IPS-11a (cell line): Measurements from ENCODE around the gene ADGRD1.
"Not testable (repeated sequence)": the region's sequence is repeated elsewhere in the genome, so short reads cannot be mapped to it uniquely, and the experiment has no call there.

ENCODE experiments used
- H3K4me3 ChIP-seq: one replicate; pipeline ENCODE4 v1.5.1; 2013; ENCODE audit warnings: low read depth, low read length, control low read depth

ADGRD1 gene

GRCh38 chr12:130937063-130937462 lies 16.6 kb upstream of the ADGRD1 start:
- no peak overlapping the region for H3K4me3 ChIP-seq

GRCh38 chr12:130937546-130937945 lies 16.2 kb upstream of the ADGRD1 start:
- H3K4me3 ChIP-seq = not testable (repeated sequence)

GRCh38 chr12:130938186-130938585 lies 15.5 kb upstream of the ADGRD1 start:
- H3K4me3 ChIP-seq = no peak overlapping the region

GRCh38 chr12:130944878-130945277 lies 8.8 kb upstream of the ADGRD1 start:
- H3K4me3 ChIP-seq = no peak overlapping the region

- no peak overlapping the region for H3K4me3 ChIP-seq
Observed at GRCh38 chr12:130945786-130946492, 7.8 kb upstream of the ADGRD1 start.

- no peak overlapping the region for H3K4me3 ChIP-seq
Observed at GRCh38 chr12:130947028-130947613, 6.6 kb upstream of the ADGRD1 start.

- H3K4me3 ChIP-seq = no peak overlapping the region
Observed at GRCh38 chr12:130948136-130948535, 5.6 kb upstream of the ADGRD1 start.

GRCh38 chr12:130948751-130949150 lies 5.0 kb upstream of the ADGRD1 start:
- no peak overlapping the region for H3K4me3 ChIP-seq

- no peak overlapping the region for H3K4me3 ChIP-seq
Observed at GRCh38 chr12:130949806-130950205, 3.9 kb upstream of the ADGRD1 start.

GRCh38 chr12:130951636-130952035 lies 2.1 kb upstream of the ADGRD1 start:
- H3K4me3 ChIP-seq = no peak overlapping the region

GRCh38 chr12:130952171-130952954 lies 1.3 kb upstream of the ADGRD1 start:
- H3K4me3 ChIP-seq = no peak overlapping the region

- no peak overlapping the region for H3K4me3 ChIP-seq
Observed at GRCh38 chr12:130954544-130954831, 781 bp downstream of the ADGRD1 start.

GRCh38 chr12:130955238-130955816 lies 1.6 kb downstream of the ADGRD1 start:
- no peak overlapping the region for H3K4me3 ChIP-seq

- H3K4me3 ChIP-seq = no peak overlapping the region
Observed at GRCh38 chr12:130956009-130956408, 2.3 kb downstream of the ADGRD1 start.

- no peak overlapping the region for H3K4me3 ChIP-seq
Observed at GRCh38 chr12:130956456-130957303, 3.0 kb downstream of the ADGRD1 start.

- H3K4me3 ChIP-seq = no peak overlapping the region
Observed at GRCh38 chr12:130957304-130957621, 3.6 kb downstream of the ADGRD1 start.

- no peak overlapping the region for H3K4me3 ChIP-seq
Observed at GRCh38 chr12:130958557-130959140, 4.9 kb downstream of the ADGRD1 start.

- H3K4me3 ChIP-seq = no peak overlapping the region
Observed at GRCh38 chr12:130959632-130960031, 5.9 kb downstream of the ADGRD1 start.

GRCh38 chr12:130960058-130960457 lies 6.4 kb downstream of the ADGRD1 start:
- no peak overlapping the region for H3K4me3 ChIP-seq

- H3K4me3 ChIP-seq = no peak overlapping the region
Observed at GRCh38 chr12:130960787-130961186, 7.1 kb downstream of the ADGRD1 start.
